HEK293T (cell line): ENCODE measurements around the gene TM4SF20.
"Not testable (repeated sequence)": the region's sequence is repeated elsewhere in the genome, so short reads cannot be mapped to it uniquely, and the experiment has no call there.

Experiments used
- CTCF ChIA-PET: fragments of 350-600 bp; formaldehyde crosslinking; extraction: SDS; loops from one replicate; lab custom pipeline; 2021; ENCODE audit warnings: antibody characterized with exemption, inconsistent platforms; lab: Yijun Ruan, JAX
- POLR2A ChIA-PET: fragments of 350-600 bp; formaldehyde crosslinking; extraction: SDS; loops from one replicate; lab custom pipeline; 2020; ENCODE audit warnings: antibody characterized with exemption, inconsistent platforms; lab: Yijun Ruan, JAX
- DNase-seq: peaks from one replicate; pipeline ENCODE4 v3.0.0; 2012; ENCODE audit warnings: mixed read lengths; ENCODE audit errors: extremely low spot score
- ARNT ChIP-seq: fragments of 450-650 bp; IDR thresholded peaks from 2 replicates; pipeline ENCODE4 v1.6.1; 2017; ENCODE audit warnings: mild to moderate bottlenecking
- BHLHE40 ChIP-seq: fragments of 450-650 bp; IDR thresholded peaks from 2 replicates; pipeline ENCODE4 v1.6.1; 2016; ENCODE audit warnings: mild to moderate bottlenecking, moderate library complexity, borderline replicate concordance
- CTBP1 ChIP-seq: fragments of 450-650 bp; IDR thresholded peaks from 2 replicates; pipeline ENCODE4 v1.6.1; 2016; ENCODE audit warnings: borderline replicate concordance
- ELF4 ChIP-seq: fragments of 450-650 bp; IDR thresholded peaks from 2 replicates; pipeline ENCODE4 v1.6.1; 2017; ENCODE audit warnings: antibody characterized with exemption
- FOXA1 ChIP-seq: fragments of 450-650 bp; IDR thresholded peaks from 2 replicates; pipeline ENCODE4 v1.6.1; 2016; ENCODE audit warnings: mild to moderate bottlenecking
- FOXK2 ChIP-seq: fragments of 450-650 bp; IDR thresholded peaks from 2 replicates; pipeline ENCODE4 v1.6.1; 2016; ENCODE audit warnings: mild to moderate bottlenecking
- FOXM1 ChIP-seq: fragments of 450-650 bp; IDR thresholded peaks from 2 replicates; pipeline ENCODE4 v1.6.1; 2017; ENCODE audit warnings: mild to moderate bottlenecking, borderline replicate concordance
- HDGF ChIP-seq: fragments of 450-650 bp; IDR thresholded peaks from 2 replicates; pipeline ENCODE4 v1.6.1; 2017; ENCODE audit warnings: antibody characterized with exemption, borderline replicate concordance
- L3MBTL2 ChIP-seq: fragments of 450-650 bp; conservative IDR thresholded peaks from 2 replicates; pipeline ENCODE4 v1.6.1; 2016; ENCODE audit warnings: mild to moderate bottlenecking
- LEF1 ChIP-seq: fragments of 450-650 bp; IDR thresholded peaks from 2 replicates; pipeline ENCODE4 v1.6.1; 2017; ENCODE audit warnings: mild to moderate bottlenecking, borderline replicate concordance
- NFRKB ChIP-seq: fragments of 450-650 bp; IDR thresholded peaks from 2 replicates; pipeline ENCODE4 v1.6.1; 2016; ENCODE audit warnings: mild to moderate bottlenecking, moderate library complexity
- PKNOX1 ChIP-seq: fragments of 450-650 bp; IDR thresholded peaks from 2 replicates; pipeline ENCODE4 v1.6.1; 2016
- SP1 ChIP-seq: fragments of 450-650 bp; IDR thresholded peaks from 2 replicates; pipeline ENCODE4 v1.6.1; 2017
- SUZ12 ChIP-seq: fragments of 450-650 bp; IDR thresholded peaks from 2 replicates; pipeline ENCODE4 v1.6.1; 2016; ENCODE audit warnings: mild to moderate bottlenecking
- TARDBP ChIP-seq: fragments of 450-650 bp; IDR thresholded peaks from 2 replicates; pipeline ENCODE4 v1.6.1; 2016
- ZNF384 ChIP-seq: fragments of 450-650 bp; IDR thresholded peaks from 2 replicates; pipeline ENCODE4 v1.6.1; 2016

TM4SF20 gene

GRCh38 chr2:227395556-227395955 lies 16.4 kb upstream of the TM4SF20 start:
- ChIA-PET POLR2A (no interaction called here), CTCF (no interaction called here)
- TF ChIP-seq FOXA1 (no peak), ZNF384 (no peak), ELF4 (no peak), SP1 (no peak)
- DNase-seq: no peak

GRCh38 chr2:227394401-227394800 lies 15.3 kb upstream of the TM4SF20 start:
- ChIA-PET CTCF (no interaction called here), POLR2A (no interaction called here)
- TF ChIP-seq BHLHE40 (no peak), ELF4 (no peak), LEF1 (no peak), SUZ12 (no peak), ARNT (no peak), TARDBP (no peak), ZNF384 (no peak), FOXM1 (no peak), L3MBTL2 (no peak), SP1 (no peak), FOXA1 (no peak), FOXK2 (no peak), NFRKB (no peak)
- DNase-seq: no peak

- POLR2A ChIA-PET: no interaction called here
- no peak for TF ChIP-seq L3MBTL2
- no peak for TF ChIP-seq NFRKB
- TF ChIP-seq HDGF: no peak
- TF ChIP-seq SUZ12: no peak
- TF ChIP-seq FOXM1: no peak
- TF ChIP-seq ZNF384: no peak
- TF ChIP-seq SP1: no peak
- TF ChIP-seq FOXK2: no peak
- no peak for TF ChIP-seq FOXA1
Measured at GRCh38 chr2:227390468-227391256, 11.6 kb upstream of the TM4SF20 start.

GRCh38 chr2:227389661-227390060 lies 10.6 kb upstream of the TM4SF20 start:
- POLR2A ChIA-PET: no interaction called here
- CTCF ChIA-PET: no interaction called here
- no peak for TF ChIP-seq FOXM1
- TF ChIP-seq ELF4: no peak
- TF ChIP-seq HDGF: no peak
- TF ChIP-seq ARNT: no peak
- DNase-seq: no peak

More at GRCh38 chr2:227390468-227391256, 11.6 kb upstream of the TM4SF20 start:
- CTCF ChIA-PET: no interaction called here
- DNase-seq: no peak

- TF ChIP-seq SUZ12: no peak
- no peak for TF ChIP-seq SP1
- TF ChIP-seq HDGF: no peak
- no peak for TF ChIP-seq FOXK2
- no peak for TF ChIP-seq TARDBP
- no peak for TF ChIP-seq L3MBTL2
- no peak for TF ChIP-seq FOXM1
- TF ChIP-seq NFRKB: no peak
- no peak for TF ChIP-seq CTBP1
- TF ChIP-seq LEF1: no peak
- no peak for TF ChIP-seq ELF4
- TF ChIP-seq ARNT: no peak
- TF ChIP-seq FOXA1: no peak
- TF ChIP-seq BHLHE40: no peak
- no peak for TF ChIP-seq PKNOX1
- no peak for TF ChIP-seq ZNF384
- POLR2A ChIA-PET: no interaction called here
- DNase-seq: no peak
- CTCF ChIA-PET: no interaction called here
Measured at GRCh38 chr2:227389231-227389630, 10.1 kb upstream of the TM4SF20 start.

- DNase-seq: no peak
- TF ChIP-seq FOXA1: no peak
- no peak for TF ChIP-seq ZNF384
- no peak for TF ChIP-seq LEF1
- TF ChIP-seq TARDBP: no peak
- TF ChIP-seq PKNOX1: no peak
- TF ChIP-seq NFRKB: no peak
- TF ChIP-seq ARNT: no peak
- TF ChIP-seq FOXM1: no peak
- no peak for TF ChIP-seq ELF4
- no peak for TF ChIP-seq CTBP1
- ChIA-PET CTCF (no interaction called here), POLR2A (no interaction called here)
Measured at GRCh38 chr2:227388537-227389011, 9.5 kb upstream of the TM4SF20 start.

GRCh38 chr2:227387583-227387982 lies 8.5 kb upstream of the TM4SF20 start, which contains the start of gene SCYGR1:
SCYGR1 (minus strand) TSS chr2:227387949; CDS start chr2:227387949, 0 bp downstream.
- DNase-seq, POLR2A ChIA-PET, CTCF ChIA-PET: not testable (repeated sequence)
